Measurements from ENCODE around the gene RAD50. TPM values are rescaled to one million over a fixed set of nuclear protein-coding genes. Genes with fewer than 3 reads are reported as not detected.

RAD50 gene
- polyA plus RNA-seq, 1 of the 3 experiments (the other 2 are of a cell fraction): 20.0 TPM

- Histone ChIP-seq H3K27ac (ENCODE audit: low read depth in 2 of 2, low read length in 1 of 2) (peak overlapping the region; percentile 92 to 98), H3K4me1 (ENCODE audit: control insufficient read depth in 1 of 2, insufficient read depth in 2 of 2, low read depth in 1 of 2, low read length in 1 of 2) (peaks cover 0 to 4% of the 10 kb centered on the region in 2 experiments; a peak in 1 of 4 replicates), H3K9me2 (no peaks in the 10 kb centered on the region), H2AFZ (ENCODE audit: low read depth) (peak overlapping the region; percentile 88), H3K4me3 (ENCODE audit: low read depth in 2 of 2, low read length in 1 of 2) (peak overlapping the region; percentile 73 to 81), H3K27me3 (ENCODE audit: insufficient read depth) (no peaks in the 10 kb centered on the region), H3K36me3 (replicated peaks in 1 of 2; ENCODE audit: control insufficient read depth in 1 of 2, insufficient read depth in 2 of 2, low read length in 1 of 2) (peaks cover 28 to 29% of the 10 kb centered on the region in 2 experiments), H3K9ac (peak overlapping the region; percentile 84), H3K9me3 (no peaks in the 10 kb centered on the region), H3K4me2 (peak overlapping the region; percentile 85), H4K20me1 (ENCODE audit: insufficient read depth) (no peaks in the 10 kb centered on the region), H3K79me2 (ENCODE audit: insufficient read depth) (peaks cover 52% of the 10 kb centered on the region), H3F3A (replicated peaks; ENCODE audit: insufficient read depth) (peaks cover 20% of the 10 kb centered on the region)
- WGBS (ENCODE audit: low lambda C conversion rate): 4% methylated on average over 15 of the region's 15 CpGs
- no peak for TF ChIP-seq FOSL2 (IDR thresholded peaks at IDR 0.05; ENCODE audit: borderline replicate concordance, low read depth)
- no peak for TF ChIP-seq NRF1 (IDR thresholded peaks at IDR 0.05; ENCODE audit: low read depth, low read length)
- no peak for TF ChIP-seq EP300 (IDR thresholded peaks at IDR 0.05; ENCODE audit: borderline replicate concordance in 1 of 2, low read depth in 1 of 2, low read length in 1 of 2)
- TF ChIP-seq FOXM1 (IDR thresholded peaks at IDR 0.05; ENCODE audit: low read depth): no peak
- TF ChIP-seq JUND (IDR thresholded peaks at IDR 0.05): no peak
- TF ChIP-seq NFIC (IDR thresholded peaks at IDR 0.05; ENCODE audit: borderline replicate concordance): no peak
- no peak for TF ChIP-seq CTCF (IDR thresholded peaks at IDR 0.05)
- TF ChIP-seq PBX3 (IDR thresholded peaks at IDR 0.05): no peak
- TF ChIP-seq USF1 (IDR thresholded peaks at IDR 0.05; ENCODE audit: borderline replicate concordance, low read depth): no peak
- TF ChIP-seq YY1 (IDR thresholded peaks at IDR 0.05; ENCODE audit: low read depth): no peak
- no peak for TF ChIP-seq USF2 (IDR thresholded peaks at IDR 0.05; ENCODE audit: borderline replicate concordance, low read depth, low read length)
- no peak for TF ChIP-seq SMC3 (IDR thresholded peaks at IDR 0.05; ENCODE audit: low read depth, low read length)
- TF ChIP-seq GABPA (IDR thresholded peaks at IDR 0.05; ENCODE audit: low read depth): no peak
- TF ChIP-seq MXI1 (IDR thresholded peaks at IDR 0.05; ENCODE audit: low read depth, low read length): no peak
- TF ChIP-seq TCF12 (IDR thresholded peaks at IDR 0.05): no peak
- peak; percentile 26 for DNase-seq
- ChIA-PET POLR2A (interaction anchor here (1.1 to 1.6 kb wide), 2 partner anchors 10 to 406 kb away, joined by 3 to 4 read pairs; partner anchors contain the start of gene AFF4), CTCF (interaction anchor here (1.4 kb wide), 1 partner anchor 31 kb away, joined by 12 read pairs; no protein-coding TSS in a partner anchor)
Measured at GRCh38 chr5:132557478-132558172, 848 bp downstream of the RAD50 start.
